Ascending aorta (tissue), 2 donors: Measurements from ENCODE around the gene C5orf46. TPM values are rescaled to one million over a fixed set of nuclear protein-coding genes. Genes with fewer than 3 reads are reported as not detected.
A peak's percentile ranks its signal among the peaks of the same experiment; 100 is the strongest.

Experiments used
- DNase-seq, 2 donors: peaks; one replicate each; pipeline ENCODE4 v3.0.0-alpha.2; 2019; ENCODE audit warnings: low spot score in 2 of 2
- H3K27ac ChIP-seq, 2 donors: fragments of 200-600 bp; sonication (generic); one replicate each; pipeline ENCODE4 v1.5.1; 2016 to 2017; ENCODE audit warnings: mild to moderate bottlenecking in 1 of 2
- H3K27me3 ChIP-seq: fragments of 200-600 bp; sonication (generic); one replicate; pipeline ENCODE4 v1.5.1; 2017
- H3K36me3 ChIP-seq, 2 donors: fragments of 200-600 bp; sonication (generic); one replicate each; pipeline ENCODE4 v1.5.1; 2016
- H3K4me1 ChIP-seq, 2 donors: fragments of 200-600 bp; sonication (generic); one replicate each; pipeline ENCODE4 v1.5.1; 2016 to 2017; ENCODE audit warnings: mild to moderate bottlenecking in 1 of 2
- H3K4me3 ChIP-seq, 2 donors: fragments of 200-600 bp; sonication (generic); one replicate each; pipeline ENCODE4 v1.5.1; 2016 to 2017; ENCODE audit warnings: mild to moderate bottlenecking in 1 of 2
- H3K9me3 ChIP-seq, 2 donors: fragments of 200-600 bp; sonication (generic); one replicate each; pipeline ENCODE4 v1.5.1; 2016
- intact Hi-C: fragments of 100-400 bp; cut with DNase I; formaldehyde crosslinking; loops from one replicate; pipeline ENCODE4 v1.15.1; 2023
- total RNA-seq: library from RNA; depleted of rRNA; stranded (reverse); fragments of >200 nt; gene quantifications from one replicate; pipeline ENCODE4 v1.1.0, GENCODE V29; 2016
- TF ChIP-seq, protein P1 (sequence below), 3 experiments: fragments of 200-600 bp in 2 of 3; fragments of 450-650 bp in 1 of 3; sonication (generic) in 2 of 3; IDR thresholded peaks; one replicate each; pipeline ENCODE4 v1.5.1; 2016 to 2019; ENCODE audit warnings: antibody characterized with exemption in 3 of 3, mild to moderate bottlenecking in 1 of 3, moderate library complexity in 1 of 3

The C5orf46 gene
- total RNA-seq, 1 donor from 2014 or later, result 62.8 TPM

DNA sequence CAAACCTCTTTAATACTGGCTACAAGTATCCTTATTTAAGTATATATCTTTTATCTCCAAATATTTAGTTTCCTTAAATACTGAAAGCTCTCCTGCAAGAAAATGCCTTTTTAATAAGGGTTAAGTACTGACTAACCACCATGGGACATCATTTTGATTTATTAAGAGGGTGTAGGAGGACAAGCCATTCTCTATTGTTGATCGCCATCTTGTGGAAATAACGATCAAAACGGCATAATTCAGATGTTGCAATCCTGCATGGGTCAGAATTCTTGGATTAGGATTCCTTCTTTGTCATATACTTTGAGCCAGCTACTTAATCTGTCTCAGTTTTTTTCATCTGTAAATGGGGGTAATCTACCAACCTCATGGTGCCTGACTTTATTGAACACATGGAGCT is 28.7 kb upstream of the C5orf46 start:
- TF ChIP-seq, protein P1, sequence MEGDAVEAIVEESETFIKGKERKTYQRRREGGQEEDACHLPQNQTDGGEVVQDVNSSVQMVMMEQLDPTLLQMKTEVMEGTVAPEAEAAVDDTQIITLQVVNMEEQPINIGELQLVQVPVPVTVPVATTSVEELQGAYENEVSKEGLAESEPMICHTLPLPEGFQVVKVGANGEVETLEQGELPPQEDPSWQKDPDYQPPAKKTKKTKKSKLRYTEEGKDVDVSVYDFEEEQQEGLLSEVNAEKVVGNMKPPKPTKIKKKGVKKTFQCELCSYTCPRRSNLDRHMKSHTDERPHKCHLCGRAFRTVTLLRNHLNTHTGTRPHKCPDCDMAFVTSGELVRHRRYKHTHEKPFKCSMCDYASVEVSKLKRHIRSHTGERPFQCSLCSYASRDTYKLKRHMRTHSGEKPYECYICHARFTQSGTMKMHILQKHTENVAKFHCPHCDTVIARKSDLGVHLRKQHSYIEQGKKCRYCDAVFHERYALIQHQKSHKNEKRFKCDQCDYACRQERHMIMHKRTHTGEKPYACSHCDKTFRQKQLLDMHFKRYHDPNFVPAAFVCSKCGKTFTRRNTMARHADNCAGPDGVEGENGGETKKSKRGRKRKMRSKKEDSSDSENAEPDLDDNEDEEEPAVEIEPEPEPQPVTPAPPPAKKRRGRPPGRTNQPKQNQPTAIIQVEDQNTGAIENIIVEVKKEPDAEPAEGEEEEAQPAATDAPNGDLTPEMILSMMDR (IDR thresholded peaks at IDR 0.05), result peak; percentile 53 to 65 (median 63)
- H3K4me1 ChIP-seq, result peaks cover 0 to 13% of the 10 kb centered on the region in 2 donors
- no peak for DNase-seq
- no peak overlapping the region for H3K27ac ChIP-seq
- no peaks in the 10 kb centered on the region for H3K27me3 ChIP-seq
- intact Hi-C loops, result loop anchor here (1.0 to 10.0 kb wide), 3 partner anchors 48 to 310 kb away; no protein-coding TSS in a partner anchor
- no peak overlapping the region for H3K4me3 ChIP-seq
- H3K36me3 ChIP-seq, result no peaks in the 10 kb centered on the region
- H3K9me3 ChIP-seq, result no peaks in the 10 kb centered on the region

DNA sequence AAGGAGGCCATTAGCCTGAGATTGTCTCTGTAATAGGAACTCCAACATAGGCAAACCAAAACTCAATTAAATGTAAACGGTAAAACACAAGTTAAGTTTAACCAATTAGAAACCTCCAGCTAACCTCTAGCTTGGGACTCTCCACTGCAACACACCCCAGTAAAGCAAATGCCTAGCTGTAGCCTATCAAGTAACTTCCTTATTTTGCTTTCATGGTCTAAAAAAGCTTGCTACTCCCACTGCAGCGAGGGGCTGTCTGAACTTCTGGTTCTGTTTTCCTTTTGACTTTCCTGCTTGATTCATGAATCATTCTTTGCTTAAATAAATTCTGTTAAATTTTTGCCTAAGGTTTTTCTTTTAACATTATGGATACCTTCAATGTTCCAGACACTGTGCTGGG is 24.4 kb upstream of the C5orf46 start:
- intact Hi-C loops, result loop anchor here (10.0 kb wide), 1 partner anchor 306 kb away; no protein-coding TSS in a partner anchor
- TF ChIP-seq, protein P1 (IDR thresholded peaks at IDR 0.05), result no peak
- Histone ChIP-seq H3K4me3 (no peak overlapping the region), H3K9me3 (no peaks in the 10 kb centered on the region), H3K36me3 (no peaks in the 10 kb centered on the region), H3K27ac (peak overlapping the region; percentile 41 to 63), H3K4me1 (peaks cover 0 to 17% of the 10 kb centered on the region in 2 donors), H3K27me3 (no peaks in the 10 kb centered on the region)
- DNase-seq, result no peak

DNA sequence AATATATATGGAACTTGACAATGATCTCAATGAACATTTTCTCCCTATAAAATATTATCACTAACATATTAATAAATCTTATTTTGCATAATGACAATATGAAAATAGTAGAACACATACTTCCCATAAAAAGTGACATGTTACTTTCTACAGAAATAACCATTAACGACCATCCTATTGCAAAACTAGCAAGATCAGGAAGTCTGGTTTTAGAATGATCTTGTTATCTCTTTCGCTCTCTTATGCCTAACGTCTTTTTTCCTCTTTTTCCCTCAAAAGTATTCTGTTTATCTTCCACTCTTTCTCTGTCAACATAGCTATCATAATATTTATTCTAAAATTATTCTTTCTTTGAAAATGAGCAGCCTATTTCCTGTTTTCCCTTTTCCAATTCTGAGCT is 21.6 kb upstream of the C5orf46 start:
- intact Hi-C loops, result no loop called here
- peak overlapping the region; percentile 52 to 64 for H3K27ac ChIP-seq
- no peak for DNase-seq
- no peak overlapping the region for H3K4me3 ChIP-seq
- TF ChIP-seq, protein P1 (IDR thresholded peaks at IDR 0.05), result no peak
- H3K9me3 ChIP-seq, result no peaks in the 10 kb centered on the region
- H3K27me3 ChIP-seq, result no peaks in the 10 kb centered on the region
- peaks cover 0 to 12% of the 10 kb centered on the region in 2 donors for H3K4me1 ChIP-seq
- no peaks in the 10 kb centered on the region for H3K36me3 ChIP-seq

DNA sequence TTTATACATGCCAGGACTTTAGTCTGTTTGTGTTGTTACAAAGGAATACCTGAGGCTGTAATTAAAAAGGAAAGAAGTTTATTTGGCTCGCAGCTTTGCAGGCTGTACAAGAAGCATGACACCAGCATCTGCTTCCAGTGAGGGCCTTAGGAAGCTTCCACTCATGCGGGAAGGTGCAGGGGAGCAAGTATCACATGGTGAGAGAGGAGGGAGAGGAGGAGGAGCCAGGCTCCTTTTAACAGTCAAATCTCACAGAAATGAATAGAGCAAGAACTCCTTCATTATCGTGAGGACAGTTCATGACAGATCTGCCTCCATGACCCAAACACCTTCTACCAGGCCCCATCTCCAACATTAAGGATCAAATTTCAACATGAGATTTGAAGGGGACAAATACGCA is 18.7 kb upstream of the C5orf46 start:
- Histone ChIP-seq H3K4me3 (no peak overlapping the region), H3K9me3 (no peaks in the 10 kb centered on the region), H3K4me1 (peaks cover 0 to 3% of the 10 kb centered on the region in 2 donors), H3K27me3 (no peaks in the 10 kb centered on the region), H3K36me3 (no peaks in the 10 kb centered on the region), H3K27ac (no peak overlapping the region)
- no peak for DNase-seq
- intact Hi-C loops, result no loop called here
- TF ChIP-seq, protein P1 (IDR thresholded peaks at IDR 0.05), result no peak

DNA sequence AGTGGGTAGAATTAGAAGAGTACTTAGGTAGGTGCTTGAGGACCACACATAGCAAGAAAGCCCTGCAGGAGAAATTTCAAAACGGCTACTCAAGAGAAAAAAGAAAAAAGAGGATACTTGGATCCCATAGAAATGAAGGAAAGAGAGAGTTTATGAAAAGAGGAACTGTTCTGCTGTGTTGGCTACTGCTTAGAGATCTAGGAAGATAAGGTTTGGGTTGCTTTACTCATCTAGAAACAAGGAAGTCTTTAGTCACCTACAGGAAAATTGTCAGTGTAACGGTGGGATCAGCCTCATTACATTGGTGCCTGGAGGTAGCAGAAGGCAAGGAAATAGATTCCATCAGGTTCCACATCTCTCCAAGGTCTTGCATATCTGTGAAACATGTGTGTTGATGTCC is 14.8 kb upstream of the C5orf46 start:
- no peaks in the 10 kb centered on the region for H3K27me3 ChIP-seq
- DNase-seq, result no peak
- H3K36me3 ChIP-seq, result no peaks in the 10 kb centered on the region
- intact Hi-C loops, result no loop called here
- TF ChIP-seq, protein P1 (IDR thresholded peaks at IDR 0.05), result no peak
- no peaks in the 10 kb centered on the region for H3K9me3 ChIP-seq
- H3K4me1 ChIP-seq, result no peaks in the 10 kb centered on the region
- H3K4me3 ChIP-seq, result no peak overlapping the region
- H3K27ac ChIP-seq, result no peak overlapping the region
